Measurements from ENCODE around the gene NDST3.

DNA sequence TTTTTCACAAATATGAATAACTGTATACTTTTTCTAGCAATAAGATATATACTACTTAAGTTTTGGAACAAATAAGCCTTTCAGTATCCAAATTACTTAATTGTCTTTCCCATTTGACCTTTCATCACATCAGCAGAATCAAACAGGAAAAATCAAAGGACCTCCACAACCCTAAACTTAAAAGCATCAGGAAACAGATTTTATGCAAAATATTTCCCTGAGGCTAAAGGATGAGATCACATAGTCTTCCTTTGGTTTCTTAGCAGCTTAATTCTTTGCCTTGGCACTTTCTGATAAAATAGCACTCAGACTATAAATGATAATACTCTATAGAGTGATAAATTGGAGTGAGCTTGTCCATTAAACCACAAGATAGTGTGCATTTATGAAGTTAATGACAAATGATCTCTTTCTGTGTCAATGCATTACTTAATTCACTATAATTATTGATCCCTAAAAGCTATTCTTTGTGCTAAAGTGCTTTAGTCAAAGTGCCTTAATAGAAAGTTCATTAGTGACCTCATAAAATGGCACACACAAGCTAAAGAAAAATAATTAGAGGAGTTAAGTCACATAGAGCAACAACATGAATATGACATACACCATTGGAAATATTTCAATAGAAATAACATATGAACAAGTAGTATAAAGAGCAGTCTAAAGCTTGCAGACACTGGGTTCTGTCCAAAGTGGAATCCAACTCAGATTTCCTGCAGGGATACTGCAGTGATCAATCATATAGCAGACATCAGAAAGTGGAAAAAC, 15.7 kb upstream of the NDST3 start:
- TF ChIP-seq, protein P1, sequence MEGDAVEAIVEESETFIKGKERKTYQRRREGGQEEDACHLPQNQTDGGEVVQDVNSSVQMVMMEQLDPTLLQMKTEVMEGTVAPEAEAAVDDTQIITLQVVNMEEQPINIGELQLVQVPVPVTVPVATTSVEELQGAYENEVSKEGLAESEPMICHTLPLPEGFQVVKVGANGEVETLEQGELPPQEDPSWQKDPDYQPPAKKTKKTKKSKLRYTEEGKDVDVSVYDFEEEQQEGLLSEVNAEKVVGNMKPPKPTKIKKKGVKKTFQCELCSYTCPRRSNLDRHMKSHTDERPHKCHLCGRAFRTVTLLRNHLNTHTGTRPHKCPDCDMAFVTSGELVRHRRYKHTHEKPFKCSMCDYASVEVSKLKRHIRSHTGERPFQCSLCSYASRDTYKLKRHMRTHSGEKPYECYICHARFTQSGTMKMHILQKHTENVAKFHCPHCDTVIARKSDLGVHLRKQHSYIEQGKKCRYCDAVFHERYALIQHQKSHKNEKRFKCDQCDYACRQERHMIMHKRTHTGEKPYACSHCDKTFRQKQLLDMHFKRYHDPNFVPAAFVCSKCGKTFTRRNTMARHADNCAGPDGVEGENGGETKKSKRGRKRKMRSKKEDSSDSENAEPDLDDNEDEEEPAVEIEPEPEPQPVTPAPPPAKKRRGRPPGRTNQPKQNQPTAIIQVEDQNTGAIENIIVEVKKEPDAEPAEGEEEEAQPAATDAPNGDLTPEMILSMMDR (IDR thresholded peaks at IDR 0.05), result no peak
- TF ChIP-seq EP300 (IDR thresholded peaks at IDR 0.05) (no peak), POLR2A (IDR thresholded peaks at IDR 0.05; ENCODE audit: low read length) (no peak), RAD21 (conservative IDR thresholded peaks at IDR 0.05 in 1 of 2, IDR thresholded peaks at IDR 0.05 in 1 of 2) (no peak), ZFP36 (IDR thresholded peaks at IDR 0.05; ENCODE audit: borderline replicate concordance, partially characterized antibody) (no peak), SMC3 (IDR thresholded peaks at IDR 0.05) (no peak), MAZ (IDR thresholded peaks at IDR 0.05; ENCODE audit: borderline replicate concordance, low read depth, low read length) (no peak), CEBPB (IDR thresholded peaks at IDR 0.05) (no peak)
- TF ChIP-seq, protein P2, sequence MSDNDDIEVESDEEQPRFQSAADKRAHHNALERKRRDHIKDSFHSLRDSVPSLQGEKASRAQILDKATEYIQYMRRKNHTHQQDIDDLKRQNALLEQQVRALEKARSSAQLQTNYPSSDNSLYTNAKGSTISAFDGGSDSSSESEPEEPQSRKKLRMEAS (IDR thresholded peaks at IDR 0.05), result no peak
- TF ChIP-seq, protein P3, sequence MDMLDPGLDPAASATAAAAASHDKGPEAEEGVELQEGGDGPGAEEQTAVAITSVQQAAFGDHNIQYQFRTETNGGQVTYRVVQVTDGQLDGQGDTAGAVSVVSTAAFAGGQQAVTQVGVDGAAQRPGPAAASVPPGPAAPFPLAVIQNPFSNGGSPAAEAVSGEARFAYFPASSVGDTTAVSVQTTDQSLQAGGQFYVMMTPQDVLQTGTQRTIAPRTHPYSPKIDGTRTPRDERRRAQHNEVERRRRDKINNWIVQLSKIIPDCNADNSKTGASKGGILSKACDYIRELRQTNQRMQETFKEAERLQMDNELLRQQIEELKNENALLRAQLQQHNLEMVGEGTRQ (IDR thresholded peaks at IDR 0.05), result no peak

Data from A549 (cell line).